ENCODE data around the gene TUBB2A. TPM values are rescaled to one million over a fixed set of nuclear protein-coding genes. Genes with fewer than 3 reads are reported as not detected.

Gene TUBB2A
- total and polyA plus RNA-seq, 2 of the 13 experiments (the other 11 are each of a cell fraction or from before 2014, with no cell fraction given) = 35.3 to 106 TPM

GRCh38 chr6:3199382-3199781, 42.0 kb upstream of the TUBB2A start:
- CTCF ChIA-PET (ENCODE audit: low intra/inter-chr PET ratio, low total read pairs) = no interaction called here
- intact Hi-C loops (cut with micrococcal nuclease; ENCODE audit: unreplicated experiment) = loop anchor here (5.0 kb wide), 2 partner anchors 58 to 72 kb away; partner anchors contain the start of gene PSMG4

More at GRCh38 chr6:3199382-3199781, 42.0 kb upstream of the TUBB2A start:
- Histone ChIP-seq H3K9me3 (ENCODE audit: low read length) (no peaks in the 10 kb centered on the region), H4K20me1 (ENCODE audit: insufficient read depth, low read length) (no peaks in the 10 kb centered on the region), H3K4me1 (ENCODE audit: insufficient read depth, low read length) (peaks cover 27% of the 10 kb centered on the region), H3K27ac (ENCODE audit: extremely low read length, insufficient read depth, low read length) (no peak overlapping the region), H3K4me3 (replicated peaks in 1 of 3; ENCODE audit: insufficient read depth in 1 of 3, low read depth in 2 of 3, low read length in 3 of 3) (no peak overlapping the region), H3K79me2 (ENCODE audit: insufficient read depth, low read length) (peaks cover 3% of the 10 kb centered on the region), H3K36me3 (replicated peaks in 1 of 2; ENCODE audit: control insufficient read depth in 1 of 2, insufficient read depth in 2 of 2, low read length in 2 of 2) (no peaks in the 10 kb centered on the region), H3K9ac (ENCODE audit: insufficient read depth, low read depth, low read length) (no peak overlapping the region), H2AFZ (ENCODE audit: low read length) (no peak overlapping the region), H3K27me3 (ENCODE audit: control insufficient read depth in 1 of 2, insufficient read depth in 2 of 2, low read length in 2 of 2) (peaks cover 0 to 14% of the 10 kb centered on the region in 2 experiments; a peak in 1 of 5 replicates), H3K4me2 (ENCODE audit: low read depth, low read length) (no peak overlapping the region)
- DNase-seq (ENCODE audit: low spot score) (no peak), ATAC-seq (no peak), FAIRE-seq (no peak)
- in situ Hi-C loops (cut with HindIII; ENCODE audit: extremely low pct_ligation_motif_present, low pct_unique_long_range_greater_than_20kb) = no loop called here
- TF ChIP-seq PLSCR1 (CRISPR knock-in tag; IDR thresholded peaks at IDR 0.05; ENCODE audit: borderline replicate concordance) = no peak
- TF ChIP-seq ZNF326 (CRISPR knock-in tag; IDR thresholded peaks at IDR 0.05; ENCODE audit: borderline replicate concordance) = no peak
- TF ChIP-seq ZNF562 (CRISPR knock-in tag; IDR thresholded peaks at IDR 0.05; ENCODE audit: borderline replicate concordance) = no peak
- no peak for TF ChIP-seq TCF7L2 (IDR thresholded peaks at IDR 0.05; ENCODE audit: low read depth, low read length)
- TF ChIP-seq STAG1 (CRISPR knock-in tag; IDR thresholded peaks at IDR 0.05) = no peak
- TF ChIP-seq FOXP4 (CRISPR knock-in tag; IDR thresholded peaks at IDR 0.05) = no peak
- no peak for TF ChIP-seq ZBTB4 (CRISPR knock-in tag; IDR thresholded peaks at IDR 0.05; ENCODE audit: borderline replicate concordance)
- no peak for TF ChIP-seq ELF3 (CRISPR knock-in tag; IDR thresholded peaks at IDR 0.05)
- TF ChIP-seq ARNT (IDR thresholded peaks at IDR 0.05) = no peak
- TF ChIP-seq MATR3 (CRISPR knock-in tag; IDR thresholded peaks at IDR 0.05) = no peak
- no peak for TF ChIP-seq ZNF264 (CRISPR knock-in tag; IDR thresholded peaks at IDR 0.05)
- TF ChIP-seq ZNF546 (CRISPR knock-in tag; conservative IDR thresholded peaks at IDR 0.05) = no peak
- TF ChIP-seq ZNF431 (CRISPR knock-in tag; IDR thresholded peaks at IDR 0.05; ENCODE audit: borderline replicate concordance, low read depth) = no peak
- TF ChIP-seq ZNF501 (CRISPR knock-in tag; IDR thresholded peaks at IDR 0.05) = no peak
- no peak for TF ChIP-seq ZBTB44 (CRISPR knock-in tag; IDR thresholded peaks at IDR 0.05)
- TF ChIP-seq ZNF343 (CRISPR knock-in tag; IDR thresholded peaks at IDR 0.05) = no peak
- no peak for TF ChIP-seq CC2D1A (CRISPR knock-in tag; IDR thresholded peaks at IDR 0.05)
- 54% methylated on average over 5 of the region's 5 CpGs for WGBS (ENCODE audit: low lambda C conversion rate)
- BruUV-seq (replicated peaks) = no TSS peak
- POLR2A ChIA-PET = no interaction called here

All from HepG2 (cell line).